H1 (cell line): ENCODE results near the gene A3GALT2. TPM values are rescaled to one million over a fixed set of nuclear protein-coding genes. Genes with fewer than 3 reads are reported as not detected.

Experiments used
- CTCF ChIA-PET: fragments of 300-600 bp; sonication (Branson Sonifier 250); formaldehyde crosslinking; loops from one replicate; lab custom pipeline; 2021; ENCODE audit not compliant: partially characterized antibody; lab: Charles Lee
- POLR2A ChIA-PET: fragments of 300-600 bp; sonication (Branson Sonifier 250); formaldehyde crosslinking; loops from one replicate; lab custom pipeline; 2021; ENCODE audit warnings: inconsistent platforms; ENCODE audit not compliant: partially characterized antibody; lab: Charles Lee
- DNase-seq, 2 experiments: peaks; one replicate each; pipeline versions ENCODE4 v3.0.0 to v3.0.0-alpha.2; 2010 to 2022; ENCODE audit warnings: low spot score in 2 of 2, low read depth in 1 of 2, mixed read lengths in 1 of 2
- FAIRE-seq: peaks from 2 replicates; lab custom pipeline; 2011; peaks lifted over from hg19 to GRCh38; lab: Jason Lieb, UNC
- H2AFZ ChIP-seq: 2 replicates; pipeline ENCODE4 v1.8.1; 2012; ENCODE audit warnings: low read length, inconsistent platforms
- H2AK5ac ChIP-seq: 2 replicates; pipeline ENCODE4 v1.6.1; 2013; ENCODE audit warnings: low read depth, low read length
- H2BK120ac ChIP-seq: replicated peaks from 2 replicates; pipeline ENCODE3; 2013; ENCODE audit warnings: low read depth, low read length, inconsistent platforms
- H2BK12ac ChIP-seq: 2 replicates; pipeline ENCODE4 v1.6.1; 2013; ENCODE audit warnings: low read depth, low read length
- H2BK15ac ChIP-seq: 2 replicates; pipeline ENCODE4 v1.6.1; 2013; ENCODE audit warnings: low read length
- H2BK20ac ChIP-seq: 2 replicates; pipeline ENCODE4 v1.6.1; 2013; ENCODE audit warnings: low read length
- H2BK5ac ChIP-seq: 2 replicates; pipeline ENCODE4 v1.6.1; 2013; ENCODE audit warnings: low read depth, low read length
- H3K14ac ChIP-seq: 2 replicates; pipeline ENCODE4 v1.6.1; 2013; ENCODE audit warnings: inconsistent platforms; ENCODE audit not compliant: insufficient read length
- H3K18ac ChIP-seq: 2 replicates; pipeline ENCODE4 v1.6.1; 2013; ENCODE audit warnings: low read length; ENCODE audit errors: extremely low read depth
- H3K23ac ChIP-seq: 2 replicates; pipeline ENCODE4 v1.6.1; 2013; ENCODE audit warnings: inconsistent platforms; ENCODE audit not compliant: insufficient read length
- H3K23me2 ChIP-seq: 2 replicates; pipeline ENCODE4 v1.6.1; 2013; ENCODE audit warnings: low read depth, low read length
- H3K27ac ChIP-seq: 2 replicates; pipeline ENCODE4 v1.6.1; 2011; ENCODE audit warnings: low read depth, low read length, inconsistent platforms
- H3K27me3 ChIP-seq, 4 experiments: replicated peaks in 1 of 4; 1 replicate in 1 of 4; 2 replicates in 3 of 4; pipeline versions ENCODE4 v1.6.1 to v1.8.1; 2011 to 2013; ENCODE audit warnings: low read length in 3 of 4, mild to moderate bottlenecking in 3 of 4, inconsistent platforms in 2 of 4, mixed read lengths in 2 of 4, moderate library complexity in 1 of 4; ENCODE audit not compliant: control insufficient read depth in 3 of 4, insufficient read depth in 3 of 4; ENCODE audit errors: extremely low read depth in 1 of 4
- H3K36me3 ChIP-seq, 4 experiments: 2 replicates each; pipeline versions ENCODE4 v1.6.1 to v1.8.1; 2011 to 2013; ENCODE audit warnings: mild to moderate bottlenecking in 4 of 4, low read length in 3 of 4, moderate library complexity in 2 of 4, control low read depth in 1 of 4, inconsistent platforms in 1 of 4; ENCODE audit not compliant: insufficient read depth in 4 of 4, control insufficient read depth in 2 of 4
- H3K4ac ChIP-seq: replicated peaks from 2 replicates; pipeline ENCODE3; 2013; ENCODE audit warnings: low read length, low read depth, mixed read lengths, inconsistent platforms; ENCODE audit not compliant: insufficient read length
- H3K4me1 ChIP-seq, 4 experiments: replicated peaks in 1 of 4; 1 replicate in 1 of 4; 2 replicates in 3 of 4; pipeline versions ENCODE4 v1.6.1 to v1.8.1; 2011 to 2013; ENCODE audit warnings: low read length in 3 of 4, inconsistent platforms in 2 of 4, mixed read lengths in 1 of 4; ENCODE audit not compliant: insufficient read depth in 4 of 4, control insufficient read depth in 3 of 4
- H3K4me2 ChIP-seq, 2 experiments: 2 replicates each; pipeline versions ENCODE4 v1.6.1 to v1.8.1; 2011 to 2013; ENCODE audit warnings: low read depth in 2 of 2, low read length in 2 of 2, control low read depth in 1 of 2, inconsistent platforms in 1 of 2, mild to moderate bottlenecking in 1 of 2; ENCODE audit not compliant: insufficient read depth in 1 of 2
- H3K4me3 ChIP-seq, 4 experiments: fragments of 200-600, 300-600 bp in 1 of 4; sonication (generic), shearing (Covaris generic), sonication (Bioruptor Twin) in 1 of 4; 2 replicates each; pipeline versions ENCODE4 v1.5.1 to v1.8.1; 2011 to 2016; ENCODE audit warnings: low read length in 4 of 4, low read depth in 3 of 4, control low read depth in 2 of 4, inconsistent platforms in 2 of 4, mild to moderate bottlenecking in 2 of 4, mixed read lengths in 1 of 4, moderate library complexity in 1 of 4; ENCODE audit not compliant: insufficient read depth in 2 of 4; ENCODE audit errors: extremely low read depth in 1 of 4
- H3K56ac ChIP-seq: replicated peaks from 2 replicates; pipeline ENCODE3; 2013; ENCODE audit warnings: low read depth, mild to moderate bottlenecking, mixed read lengths, low read length, inconsistent platforms; ENCODE audit not compliant: insufficient read length
- H3K79me1 ChIP-seq: 2 replicates; pipeline ENCODE4 v1.6.1; 2013; ENCODE audit warnings: low read depth, low read length, control low read depth
- H3K79me2 ChIP-seq, 2 experiments: 2 replicates each; pipeline versions ENCODE4 v1.6.1 to v1.8.1; 2012 to 2013; ENCODE audit warnings: low read length in 2 of 2, mild to moderate bottlenecking in 2 of 2, inconsistent platforms in 1 of 2; ENCODE audit not compliant: insufficient read depth in 2 of 2, control insufficient read depth in 1 of 2
- H3K9ac ChIP-seq, 4 experiments: replicated peaks in 1 of 4; 1 replicate in 1 of 4; 2 replicates in 3 of 4; pipeline versions ENCODE4 v1.6.1 to v1.8.1; 2011 to 2013; ENCODE audit warnings: low read depth in 3 of 4, low read length in 3 of 4, control low read depth in 2 of 4, mild to moderate bottlenecking in 2 of 4, moderate library complexity in 2 of 4, inconsistent platforms in 1 of 4; ENCODE audit errors: extremely low read depth in 1 of 4
- H3K9me3 ChIP-seq, 2 experiments: 2 replicates each; pipeline versions ENCODE4 v1.6.1 to v1.8.1; 2012 to 2013; ENCODE audit warnings: mild to moderate bottlenecking in 2 of 2, moderate library complexity in 2 of 2, control low read depth in 1 of 2, inconsistent platforms in 1 of 2, low read depth in 1 of 2, low read length in 1 of 2, mixed read lengths in 1 of 2; ENCODE audit not compliant: insufficient read depth in 2 of 2
- H4K20me1 ChIP-seq, 2 experiments: replicated peaks in 1 of 2; 2 replicates each; pipeline versions ENCODE3 to v1.8.1; 2011 to 2013; ENCODE audit warnings: inconsistent platforms in 2 of 2, low read length in 2 of 2, mild to moderate bottlenecking in 1 of 2; ENCODE audit not compliant: insufficient read depth in 2 of 2, control insufficient read depth in 1 of 2
- H4K5ac ChIP-seq: 2 replicates; pipeline ENCODE4 v1.6.1; 2013; ENCODE audit warnings: low read length, low read depth, mixed read lengths, inconsistent platforms; ENCODE audit not compliant: insufficient read length
- H4K8ac ChIP-seq: 2 replicates; pipeline ENCODE4 v1.8.0; 2013; ENCODE audit warnings: mild to moderate bottlenecking, moderate library complexity, low read length, inconsistent platforms; ENCODE audit not compliant: insufficient read depth; ENCODE audit errors: extremely low read depth
- H4K91ac ChIP-seq: replicated peaks from 2 replicates; pipeline ENCODE3; 2013; ENCODE audit warnings: low read length, mixed read lengths, inconsistent platforms; ENCODE audit not compliant: insufficient read length
- FOSL1 ChIP-seq: IDR thresholded peaks from 2 replicates; pipeline ENCODE4 v1.6.1; 2011; ENCODE audit warnings: mild to moderate bottlenecking, low read depth, low read length, moderate library complexity; ENCODE audit not compliant: insufficient read depth
- HDAC6 ChIP-seq: IDR thresholded peaks from one replicate; pipeline ENCODE4 v1.7.1; 2012; ENCODE audit warnings: low read depth, mild to moderate bottlenecking, inconsistent platforms, low read length, moderate library complexity
- JUN ChIP-seq: IDR thresholded peaks from 2 replicates; pipeline ENCODE4 v1.6.1; 2011; ENCODE audit warnings: low read depth, mild to moderate bottlenecking, improper control_type of control experiment, low read length
- MAFK ChIP-seq: IDR thresholded peaks from 2 replicates; pipeline ENCODE4 v1.6.1; 2012; ENCODE audit warnings: low read depth, mild to moderate bottlenecking, improper control_type of control experiment, low read length
- RNF2 ChIP-seq: fragments of 200-900, 300-1000 bp; sonication (generic); IDR thresholded peaks from 2 replicates; pipeline ENCODE4 v1.7.1; 2016; ENCODE audit warnings: borderline replicate concordance, low read depth, mild to moderate bottlenecking, antibody characterized with exemption, low read length; ENCODE audit not compliant: poor library complexity, severe bottlenecking; ENCODE audit errors: missing control alignments
- TCF12 ChIP-seq: IDR thresholded peaks from 2 replicates; pipeline ENCODE4 v1.6.1; 2011; ENCODE audit warnings: low read depth, mild to moderate bottlenecking, low read length
- WGBS, 2 experiments: shearing (Covaris generic) in 1 of 2; methylation state at CpG; one replicate each; pipeline versions ENCODE4 v1.1.6 to v1.1.7; 2013 to 2015; ENCODE audit warnings: low lambda C conversion rate in 2 of 2, mixed read lengths in 2 of 2, inconsistent platforms in 1 of 2, low coverage in 1 of 2, missing lambda C conversion rate in 1 of 2; ENCODE audit not compliant: insufficient replicate concordance in 2 of 2, insufficient coverage in 1 of 2, insufficient read length in 1 of 2; ENCODE audit errors: extremely low coverage in 1 of 2, missing lambda C conversion rate in 1 of 2; 5-methylcytosine and 5-hydroxymethylcytosine counted together
- polyA plus RNA-seq, 7 experiments: library from polyadenylated mRNA; depleted of rRNA in 3 of 7; stranded (reverse) in 5 of 7; unstranded in 2 of 7; fragments of >200 nt in 5 of 7; fragments of 200-250 nt in 2 of 7; gene quantifications; 1 replicate in 5 of 7; 2 replicates in 1 of 7; 4 replicates in 1 of 7; pipeline versions ENCODE4 v1.2.1 to v1.2.3, GENCODE V29; 2011 to 2013; ENCODE audit warnings: missing spikeins in 2 of 7, mixed read lengths in 2 of 7
- total RNA-seq: library from RNA; stranded (reverse); fragmentation: NEBNext Ultra II Directional; extraction: Animal tissue kit (Norgen Biotek cat#: 25700); gene quantifications from 2 replicates; pipeline ENCODE4 v1.2.1, GENCODE V29; 2021

The A3GALT2 gene
- total and polyA plus RNA-seq, 2 of the 8 experiments (the other 6 are each of a cell fraction or from before 2014, with no cell fraction given): not detected

- no peak overlapping the region for H3K4me2 ChIP-seq
- H2AK5ac ChIP-seq: no peak overlapping the region
- H3K79me1 ChIP-seq: no peaks in the 10 kb centered on the region
- no peak overlapping the region for H3K23ac ChIP-seq
- H2BK120ac ChIP-seq: no peak overlapping the region
- FAIRE-seq (no peak), DNase-seq (no peak)
- WGBS, 2 experiments: 86% methylated on average over 5 of the region's 5 CpGs; no CpG with 5 or more reads in 1 of the 2 experiments
- H2AFZ ChIP-seq: no peak overlapping the region
- no peak overlapping the region for H4K91ac ChIP-seq
- H3K27ac ChIP-seq: no peak overlapping the region
- no peak overlapping the region for H2BK20ac ChIP-seq
- no peaks in the 10 kb centered on the region for H3K9me3 ChIP-seq
- peaks cover 0 to 9% (median 7%) of the 10 kb centered on the region in 4 experiments; a peak in 5 of 8 replicates for H3K36me3 ChIP-seq
- ChIA-PET POLR2A (no interaction called here), CTCF (interaction anchor here (1.0 to 1.5 kb wide), 3 partner anchors 10 to 37 kb away, joined by 3 to 4 read pairs (median 4); partner anchors contain the start of gene A3GALT2)
- no peaks in the 10 kb centered on the region; a peak in 1 of 7 replicates for H3K27me3 ChIP-seq
- H3K4me1 ChIP-seq: peaks cover 0 to 6% (median 2%) of the 10 kb centered on the region in 4 experiments; a peak in 3 of 7 replicates
- H2BK12ac ChIP-seq: no peak overlapping the region
- no peak overlapping the region for H3K4ac ChIP-seq
- no peaks in the 10 kb centered on the region for H3K23me2 ChIP-seq
- no peak overlapping the region for H2BK5ac ChIP-seq
- no peak overlapping the region for H3K18ac ChIP-seq
- H3K9ac ChIP-seq: no peak overlapping the region
- no peaks in the 10 kb centered on the region for H3K79me2 ChIP-seq
- H3K14ac ChIP-seq: no peak overlapping the region
- no peak overlapping the region for H4K8ac ChIP-seq
- no peak overlapping the region for H3K4me3 ChIP-seq
- H4K20me1 ChIP-seq: peaks cover 0 to 6% of the 10 kb centered on the region in 2 experiments
- H2BK15ac ChIP-seq: no peak overlapping the region
- no peak overlapping the region for H3K56ac ChIP-seq
- no peak overlapping the region for H4K5ac ChIP-seq
- TF ChIP-seq RNF2 (no peak), HDAC6 (no peak), JUN (no peak), FOSL1 (no peak), TCF12 (no peak), MAFK (no peak)
These were observed 12.0 kb upstream of the A3GALT2 start for GRCh38 chr1:33332881-33333280.
